Vagina (tissue), 2 donors: Measurements from ENCODE around the gene PDE1C.

Experiments
- CTCF ChIP-seq, 3 experiments: fragments of 450-650 bp in 2 of 3; fragments of 200-600 bp in 1 of 3; sonication (generic) in 1 of 3; IDR thresholded peaks; one replicate each; pipeline ENCODE4 v1.5.1; 2017 to 2019; ENCODE audit warnings: antibody characterized with exemption in 3 of 3, mild to moderate bottlenecking in 2 of 3, moderate library complexity in 2 of 3
- POLR2A ChIP-seq, 2 donors: fragments of 450-650 bp; IDR thresholded peaks; one replicate each; pipeline ENCODE4 v1.6.1; 2017; ENCODE audit warnings: antibody characterized with exemption in 2 of 2, mild to moderate bottlenecking in 2 of 2, moderate library complexity in 2 of 2
- POLR2AphosphoS5 ChIP-seq, 2 donors: sonication (generic); formaldehyde crosslinking; IDR thresholded peaks; one replicate each; pipeline ENCODE4 v1.9.0; 2017; ENCODE audit warnings: antibody characterized with exemption in 2 of 2, mild to moderate bottlenecking in 2 of 2, low read depth in 1 of 2; ENCODE audit not compliant: insufficient read depth in 1 of 2

DNA sequence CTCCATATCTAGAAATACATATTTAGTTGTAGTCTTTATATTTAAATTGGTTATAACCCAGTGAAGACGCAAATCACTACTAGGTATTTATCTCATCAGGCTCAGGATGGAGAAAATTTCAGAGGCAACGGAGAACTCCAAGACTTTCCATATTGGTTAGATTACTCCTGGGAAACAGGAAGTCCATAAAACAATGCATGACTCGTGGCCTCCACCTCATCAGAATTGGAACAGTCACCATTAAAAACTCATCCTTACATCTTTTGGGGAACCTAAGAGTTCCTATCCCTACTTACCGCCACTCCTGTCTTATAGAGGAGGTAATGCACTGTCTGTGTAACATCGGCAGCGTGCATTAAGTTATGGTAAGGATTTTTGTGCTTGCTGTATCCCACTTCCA lies 205.6 kb downstream of the PDE1C start:
- TF ChIP-seq CTCF (IDR thresholded peaks at IDR 0.05) = no peak
- TF ChIP-seq POLR2AphosphoS5 (IDR thresholded peaks at IDR 0.05; ENCODE audit: insufficient read depth in 1 of 2, low read depth in 1 of 2) = no peak
- TF ChIP-seq POLR2A (IDR thresholded peaks at IDR 0.05) = no peak
